IMR-90 (cell line): ENCODE data around the gene CPXM2. TPM values are rescaled to one million over a fixed set of nuclear protein-coding genes. Genes with fewer than 3 reads are reported as not detected.

Experiments used
- ATAC-seq: fragments of 200-7000 bp; cut with Tn5 transposase; 2 replicates; pipeline ENCODE4 v1.9.1; 2020; ENCODE audit warnings: low read depth, mild to moderate bottlenecking, moderate library complexity
- BruUV-seq: library from RNA; stranded (reverse); fragments of 400-500 nt; replicated peaks from 2 replicates; lab custom pipeline; 2021; lab: Mats Ljungman, UMichigan
- CTCF ChIA-PET: fragments of 300-600 bp; formaldehyde crosslinking; extraction: SDS; loops from one replicate; lab custom pipeline; 2021; ENCODE audit warnings: antibody characterized with exemption; lab: Yijun Ruan, JAX
- POLR2A ChIA-PET: fragments of 300-600 bp; sonication (Branson Sonifier 250); formaldehyde crosslinking; loops from one replicate; lab custom pipeline; 2022; ENCODE audit warnings: antibody characterized with exemption; ENCODE audit not compliant: unreplicated experiment; lab: Charles Lee
- DNase-seq: peaks from one replicate; pipeline ENCODE4 v3.0.0; 2013
- H2AFZ ChIP-seq: replicated peaks from 2 replicates; pipeline ENCODE3; 2013; ENCODE audit warnings: low read length, mild to moderate bottlenecking; ENCODE audit not compliant: poor library complexity
- H2AK5ac ChIP-seq: 2 replicates; pipeline ENCODE4 v1.6.1; 2013; ENCODE audit warnings: low read depth, low read length, inconsistent platforms
- H2AK9ac ChIP-seq: replicated peaks from 2 replicates; pipeline ENCODE3; 2013; ENCODE audit warnings: mild to moderate bottlenecking, low read depth, low read length, moderate library complexity; ENCODE audit not compliant: poor library complexity
- H2BK120ac ChIP-seq: 2 replicates; pipeline ENCODE4 v1.6.1; 2013; ENCODE audit warnings: low read depth, low read length, inconsistent platforms
- H2BK15ac ChIP-seq: 3 replicates; pipeline ENCODE4 v1.6.1; 2013; ENCODE audit warnings: low read depth, low read length, inconsistent platforms
- H2BK20ac ChIP-seq: 2 replicates; pipeline ENCODE4 v1.6.1; 2013; ENCODE audit warnings: low read depth, mild to moderate bottlenecking, inconsistent platforms, low read length, moderate library complexity
- H2BK5ac ChIP-seq: 2 replicates; pipeline ENCODE4 v1.6.1; 2013; ENCODE audit warnings: mild to moderate bottlenecking, low read depth, low read length, inconsistent platforms; ENCODE audit not compliant: poor library complexity, severe bottlenecking
- H3K14ac ChIP-seq: replicated peaks from 2 replicates; pipeline ENCODE4 v1.6.1; 2013; ENCODE audit warnings: low read depth, low read length, inconsistent platforms
- H3K18ac ChIP-seq: 2 replicates; pipeline ENCODE4 v1.6.1; 2013; ENCODE audit warnings: low read depth, low read length, control low read depth
- H3K23ac ChIP-seq: 2 replicates; pipeline ENCODE4 v1.6.1; 2013; ENCODE audit warnings: low read depth, low read length, inconsistent platforms
- H3K27ac ChIP-seq: 2 replicates; pipeline ENCODE4 v1.5.1; 2013; ENCODE audit warnings: mild to moderate bottlenecking, control low read depth, low read length; ENCODE audit not compliant: insufficient read depth
- H3K27me3 ChIP-seq: 2 replicates; pipeline ENCODE4 v1.6.1; 2013; ENCODE audit warnings: low read length; ENCODE audit not compliant: control insufficient read depth, insufficient read depth
- H3K36me3 ChIP-seq: 2 replicates; pipeline ENCODE4 v1.6.1; 2013; ENCODE audit warnings: low read length, mixed read lengths; ENCODE audit not compliant: control insufficient read depth, insufficient read depth
- H3K4ac ChIP-seq: 2 replicates; pipeline ENCODE4 v1.6.1; 2013; ENCODE audit warnings: low read depth, low read length, inconsistent platforms
- H3K4me1 ChIP-seq: 2 replicates; pipeline ENCODE4 v1.6.1; 2013; ENCODE audit warnings: low read length, mixed read lengths; ENCODE audit not compliant: control insufficient read depth, insufficient read depth
- H3K4me2 ChIP-seq: 2 replicates; pipeline ENCODE4 v1.6.1; 2013; ENCODE audit warnings: low read depth, mild to moderate bottlenecking, control low read depth, low read length, moderate library complexity
- H3K4me3 ChIP-seq: 2 replicates; pipeline ENCODE4 v1.5.1; 2013; ENCODE audit warnings: low read depth, mild to moderate bottlenecking, control low read depth, low read length, moderate library complexity; ENCODE audit not compliant: insufficient read depth
- H3K56ac ChIP-seq: 2 replicates; pipeline ENCODE4 v1.6.1; 2013; ENCODE audit warnings: low read length, inconsistent platforms; ENCODE audit not compliant: insufficient read depth; ENCODE audit errors: extremely low read depth
- H3K79me1 ChIP-seq, 2 experiments: 2 replicates each; pipeline ENCODE4 v1.6.1; 2013; ENCODE audit warnings: low read length in 2 of 2, inconsistent platforms in 1 of 2, low read depth in 1 of 2
- H3K9ac ChIP-seq: 2 replicates; pipeline ENCODE4 v1.6.1; 2013; ENCODE audit warnings: low read depth, low read length, control low read depth
- H3K9me1 ChIP-seq: 2 replicates; pipeline ENCODE4 v1.6.1; 2013; ENCODE audit warnings: low read length, inconsistent platforms; ENCODE audit not compliant: insufficient read depth
- H3K9me3 ChIP-seq: 2 replicates; pipeline ENCODE4 v1.6.1; 2013; ENCODE audit warnings: low read length; ENCODE audit not compliant: control insufficient read depth, insufficient read depth
- H4K20me1 ChIP-seq: 2 replicates; pipeline ENCODE4 v1.6.1; 2013; ENCODE audit warnings: low read length, inconsistent platforms; ENCODE audit not compliant: insufficient read depth
- H4K5ac ChIP-seq: 2 replicates; pipeline ENCODE4 v1.6.1; 2013; ENCODE audit warnings: mild to moderate bottlenecking, low read depth, low read length, control low read depth
- H4K8ac ChIP-seq, 2 experiments: 2 replicates each; pipeline ENCODE4 v1.6.1; 2013; ENCODE audit warnings: low read depth in 2 of 2, low read length in 2 of 2, control low read depth in 1 of 2, inconsistent platforms in 1 of 2
- H4K91ac ChIP-seq: 2 replicates; pipeline ENCODE4 v1.6.1; 2013; ENCODE audit warnings: low read depth, low read length, inconsistent platforms; ENCODE audit not compliant: insufficient read depth
- MAFK ChIP-seq: IDR thresholded peaks from 2 replicates; pipeline ENCODE4 v1.6.1; 2012; ENCODE audit warnings: low read depth, low read length, improper control_type of control experiment
- RFX5 ChIP-seq: IDR thresholded peaks from 2 replicates; pipeline ENCODE4 v1.8.0; 2012; ENCODE audit warnings: low read depth, mild to moderate bottlenecking, low read length, moderate library complexity
- WGBS, 2 experiments: methylation state at CpG; one replicate each; pipeline versions ENCODE4 v1.1.5 to v1.1.7; 2013; ENCODE audit warnings: missing lambda C conversion rate in 2 of 2; ENCODE audit not compliant: insufficient read length in 1 of 2; ENCODE audit errors: extremely low coverage in 2 of 2; 5-methylcytosine and 5-hydroxymethylcytosine counted together
- dilution Hi-C: fragments of 300-500 bp; cut with HindIII; formaldehyde crosslinking; loops from one replicate; pipeline ENCODE4 v1.14.3; 2018; ENCODE audit warnings: low sequenced_read_pairs; ENCODE audit not compliant: unreplicated experiment
- in situ Hi-C: fragments of 300-500 bp; cut with MboI; formaldehyde crosslinking; loops from 3 replicates; pipeline ENCODE4 v1.14.3; 2019; ENCODE audit warnings: low sequenced_read_pairs, inconsistent platforms, mixed read lengths
- intact Hi-C: fragments of 100-400 bp; cut with micrococcal nuclease; formaldehyde crosslinking; loops from 2 replicates; pipeline ENCODE4 v1.10.0; 2022
- polyA plus RNA-seq, 3 experiments: library from polyadenylated mRNA; depleted of rRNA; stranded (reverse); fragments of >200 nt; gene quantifications; 2 replicates each; pipeline ENCODE4 v1.2.3, GENCODE V29; 2012; ENCODE audit warnings: low replicate concordance in 1 of 3
- total RNA-seq: library from RNA; depleted of rRNA; stranded (reverse); fragments of >200 nt; gene quantifications from 2 replicates; pipeline ENCODE4 v1.2.3, GENCODE V29; 2012

The CPXM2 gene
- total and polyA plus RNA-seq, 2 of the 4 experiments (the other 2 are of a cell fraction), result not detected

DNA sequence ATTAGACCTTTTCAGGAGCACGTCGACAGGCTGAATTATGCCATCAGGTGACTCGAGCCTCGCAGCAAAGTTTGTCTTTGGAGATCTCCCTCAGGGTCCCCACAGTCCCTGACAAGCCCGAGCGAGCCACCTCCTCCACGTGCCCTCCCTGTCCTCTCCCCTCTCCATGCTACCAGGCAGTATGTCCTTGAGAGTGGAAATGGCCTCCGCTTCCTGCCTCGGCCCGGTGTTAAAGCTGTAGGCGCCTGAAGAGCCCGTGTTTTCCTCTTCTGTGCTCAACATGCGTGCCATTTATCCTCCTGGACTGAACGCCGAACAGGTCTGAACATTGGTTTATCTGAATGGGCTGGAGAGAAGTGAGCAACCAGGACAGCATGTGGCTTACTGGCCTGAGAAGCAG, 142.9 kb downstream of the CPXM2 start:
- in situ Hi-C loops (no loop called here), intact Hi-C loops (no loop called here), dilution Hi-C loops (no loop called here)
- no peak overlapping the region for H4K5ac ChIP-seq
- H3K4me1 ChIP-seq, result no peaks in the 10 kb centered on the region
- H3K79me1 ChIP-seq, result no peaks in the 10 kb centered on the region
- no peaks in the 10 kb centered on the region for H3K9me1 ChIP-seq
- no peak overlapping the region for H3K4me3 ChIP-seq
- H2BK15ac ChIP-seq, result no peak overlapping the region
- DNase-seq, result no peak
- TF ChIP-seq RFX5 (no peak), MAFK (no peak)
- H3K27me3 ChIP-seq, result no peaks in the 10 kb centered on the region
- no peak overlapping the region for H3K14ac ChIP-seq
- H4K8ac ChIP-seq, result no peak overlapping the region
- no peak overlapping the region for H3K4me2 ChIP-seq
- CTCF ChIA-PET, result no interaction called here
- H4K91ac ChIP-seq, result no peak overlapping the region
- no peak overlapping the region for H2BK120ac ChIP-seq
- H3K4ac ChIP-seq, result no peak overlapping the region
- H3K56ac ChIP-seq, result no peak overlapping the region
- POLR2A ChIA-PET, result no interaction called here
- no CpG with 5 or more reads among the region's 15 CpGs for WGBS, 2 experiments
- H2BK5ac ChIP-seq, result no peak overlapping the region
- H3K23ac ChIP-seq, result no peak overlapping the region
- H3K18ac ChIP-seq, result no peak overlapping the region
- no peak overlapping the region for H2BK20ac ChIP-seq
- BruUV-seq, result no TSS peak
- no peak overlapping the region for H2AFZ ChIP-seq
- no peak overlapping the region for H3K9ac ChIP-seq
- H3K36me3 ChIP-seq, result no peaks in the 10 kb centered on the region
- no peak for ATAC-seq
- no peaks in the 10 kb centered on the region for H4K20me1 ChIP-seq
- no peak overlapping the region for H2AK9ac ChIP-seq
- peaks cover 37% of the 10 kb centered on the region for H3K9me3 ChIP-seq
- H3K27ac ChIP-seq, result no peak overlapping the region
- no peak overlapping the region for H2AK5ac ChIP-seq
